HG03354 (cell line): ENCODE measurements around the gene FAF2.
"Not testable (repeated sequence)": the region's sequence is repeated elsewhere in the genome, so short reads cannot be mapped to it uniquely, and the experiment has no call there.

ENCODE experiments used
- ATAC-seq: cut with Tn5 transposase; IDR thresholded peaks from one replicate; pipeline ENCODE4 v1.9.1; 2021; ENCODE audit warnings: mild to moderate bottlenecking; ENCODE audit not compliant: unreplicated experiment, poor library complexity, severe bottlenecking

FAF2 gene, protein sequence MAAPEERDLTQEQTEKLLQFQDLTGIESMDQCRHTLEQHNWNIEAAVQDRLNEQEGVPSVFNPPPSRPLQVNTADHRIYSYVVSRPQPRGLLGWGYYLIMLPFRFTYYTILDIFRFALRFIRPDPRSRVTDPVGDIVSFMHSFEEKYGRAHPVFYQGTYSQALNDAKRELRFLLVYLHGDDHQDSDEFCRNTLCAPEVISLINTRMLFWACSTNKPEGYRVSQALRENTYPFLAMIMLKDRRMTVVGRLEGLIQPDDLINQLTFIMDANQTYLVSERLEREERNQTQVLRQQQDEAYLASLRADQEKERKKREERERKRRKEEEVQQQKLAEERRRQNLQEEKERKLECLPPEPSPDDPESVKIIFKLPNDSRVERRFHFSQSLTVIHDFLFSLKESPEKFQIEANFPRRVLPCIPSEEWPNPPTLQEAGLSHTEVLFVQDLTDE

GRCh38 chr5:176447978-176448608, at the start of gene FAF2:
TSS of gene FAF2 (plus strand) at chr5:176448385. CDS start at chr5:176448408, 23 bp downstream.
- peak; percentile 95 for ATAC-seq

DNA sequence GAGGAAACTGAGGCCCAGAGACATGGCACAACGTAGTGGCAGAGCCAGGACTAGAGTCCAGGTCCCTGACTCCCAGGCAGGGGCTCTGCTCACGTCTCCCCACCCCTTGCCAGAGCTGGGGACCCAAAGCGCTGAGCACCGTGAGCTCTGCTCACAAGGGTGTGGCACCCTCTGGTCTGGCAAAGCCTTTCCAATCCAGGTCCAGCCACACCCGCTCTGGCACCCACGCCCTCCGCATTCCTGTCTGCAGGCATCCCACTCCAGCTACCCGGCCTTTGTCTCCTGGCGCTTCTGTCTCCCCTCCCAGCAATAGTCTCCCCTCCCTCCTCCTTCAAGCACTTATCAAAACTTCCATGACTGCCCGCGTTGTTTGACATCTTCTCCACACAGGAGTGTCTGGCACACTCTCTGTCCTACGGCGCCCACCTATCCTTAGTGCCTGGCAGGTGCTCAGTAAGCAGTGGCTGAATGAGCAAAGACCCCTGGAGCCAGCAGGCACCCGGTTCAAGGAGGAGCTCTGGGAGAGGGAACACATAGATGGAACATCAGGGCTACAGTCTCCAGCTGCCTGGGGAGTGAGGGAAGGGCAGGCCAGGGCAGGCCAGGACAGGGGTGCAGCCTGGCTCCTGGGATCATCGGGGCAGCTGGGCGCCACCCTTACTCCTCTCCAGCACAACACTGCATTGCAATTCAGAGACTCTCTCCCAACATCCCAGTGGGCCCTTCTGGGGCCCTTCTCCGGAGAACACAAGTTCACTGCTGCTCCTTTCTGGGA, 47.6 kb upstream of the FAF2 start:
- ATAC-seq = no peak

DNA sequence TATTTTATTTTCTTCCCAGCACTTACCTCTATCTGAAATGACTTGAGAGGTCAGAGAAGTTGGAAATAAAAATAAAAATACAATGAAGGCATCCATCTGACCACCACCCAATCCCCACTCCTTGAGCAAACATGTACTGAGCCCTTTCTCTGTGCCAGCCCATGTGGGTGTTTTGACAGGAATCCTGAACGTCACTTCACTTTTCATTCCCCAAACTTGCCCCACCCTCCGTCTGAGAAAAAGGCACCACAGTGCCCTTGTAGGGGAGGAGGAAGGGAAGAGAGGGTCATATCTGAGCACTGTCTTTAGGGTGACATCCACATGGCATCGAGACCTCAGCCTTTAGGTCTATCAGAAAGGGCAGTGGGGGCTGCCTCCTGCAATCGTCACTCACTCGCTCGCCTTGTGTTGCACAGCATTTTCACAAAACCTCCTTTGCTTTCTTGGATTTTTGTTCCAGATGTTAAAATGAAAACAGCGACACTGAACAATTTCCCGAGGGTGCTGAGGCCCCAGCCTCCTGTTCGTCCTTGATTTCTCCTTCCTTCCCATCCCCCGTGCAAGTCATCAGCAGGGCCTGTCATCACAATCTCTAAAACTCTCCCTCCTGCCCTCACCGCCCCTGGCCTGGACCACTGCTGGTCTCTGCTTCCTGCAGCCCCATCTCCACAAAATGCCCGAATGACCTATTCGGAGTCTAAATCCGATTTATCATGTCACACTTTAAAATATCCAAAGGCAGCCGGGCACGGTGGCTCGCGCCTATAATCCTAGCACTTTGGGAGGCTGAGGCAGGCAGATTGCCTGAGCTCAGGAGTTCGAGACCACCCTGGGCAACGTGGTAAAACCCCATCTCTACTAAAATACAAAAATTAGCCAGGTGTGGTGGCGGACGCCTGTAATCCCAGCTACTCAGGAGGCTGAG, 46.6 kb upstream of the FAF2 start:
- no peak for ATAC-seq

DNA sequence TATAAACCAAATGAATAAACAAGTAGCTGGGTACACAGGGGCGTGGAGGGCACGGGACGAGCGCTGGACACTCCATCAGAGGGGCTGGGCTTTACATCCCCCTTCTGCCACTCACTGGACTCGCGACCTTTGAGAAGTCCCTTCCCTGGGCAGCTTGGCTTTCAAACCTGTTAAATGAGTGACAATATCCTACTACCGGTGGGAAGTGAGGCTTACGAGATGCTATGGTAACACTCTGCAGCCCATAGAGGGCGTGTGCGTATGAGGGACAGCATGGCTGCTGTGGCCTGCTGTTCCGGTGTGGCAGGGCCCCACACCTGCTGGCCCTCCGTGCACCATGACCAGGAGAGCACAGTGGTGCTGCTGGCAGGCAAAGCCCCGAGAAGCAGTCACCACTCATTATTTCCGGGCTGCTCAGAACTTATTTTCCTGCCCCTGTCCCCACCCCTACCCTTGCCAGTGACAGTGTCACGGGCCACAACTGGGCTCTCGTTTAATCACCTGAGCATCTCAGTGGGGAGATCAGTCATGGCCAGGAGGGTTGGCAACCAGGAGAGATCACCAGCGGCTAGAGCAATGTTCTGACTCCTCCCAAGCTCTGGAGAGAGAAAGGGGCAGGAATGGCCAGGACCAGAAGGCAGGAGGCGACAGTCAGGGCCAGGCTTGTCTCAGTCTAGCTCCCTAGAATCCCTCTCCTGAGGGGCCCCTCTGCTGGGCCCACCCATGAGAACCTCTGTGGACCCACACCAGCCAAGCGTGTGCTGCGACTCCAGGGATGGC, 42.3 kb upstream of the FAF2 start:
- no peak for ATAC-seq

DNA sequence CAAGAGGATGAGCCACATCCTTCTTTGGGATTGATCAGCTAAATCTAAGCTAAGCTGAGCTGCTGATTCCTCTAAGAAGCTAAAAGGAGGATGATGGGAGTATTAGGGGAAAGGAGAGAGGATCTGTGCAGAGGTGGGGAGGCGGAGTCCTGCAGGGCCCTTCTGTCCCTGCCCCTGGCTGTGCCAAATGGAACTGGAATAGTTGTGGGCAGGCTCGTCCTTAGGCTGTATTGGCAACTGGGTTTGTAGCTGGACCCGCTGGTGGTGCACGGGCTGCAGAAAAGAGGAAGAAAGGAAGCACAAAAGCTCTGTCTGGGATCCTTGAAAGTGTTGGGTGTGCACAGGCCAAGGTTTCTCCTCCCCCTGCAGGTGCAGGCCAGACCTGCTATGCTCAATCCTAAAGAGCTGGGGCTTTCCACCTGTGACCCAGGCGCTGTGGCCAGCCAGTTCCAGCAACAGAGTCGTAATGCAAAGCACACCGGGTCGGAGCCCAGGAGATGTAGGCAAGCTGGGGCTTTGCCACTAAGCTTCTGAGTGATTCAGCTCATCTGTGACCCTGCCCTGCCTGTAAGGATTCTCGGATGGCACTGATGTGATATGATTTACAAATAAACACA, 41.6 kb upstream of the FAF2 start:
- no peak for ATAC-seq

DNA sequence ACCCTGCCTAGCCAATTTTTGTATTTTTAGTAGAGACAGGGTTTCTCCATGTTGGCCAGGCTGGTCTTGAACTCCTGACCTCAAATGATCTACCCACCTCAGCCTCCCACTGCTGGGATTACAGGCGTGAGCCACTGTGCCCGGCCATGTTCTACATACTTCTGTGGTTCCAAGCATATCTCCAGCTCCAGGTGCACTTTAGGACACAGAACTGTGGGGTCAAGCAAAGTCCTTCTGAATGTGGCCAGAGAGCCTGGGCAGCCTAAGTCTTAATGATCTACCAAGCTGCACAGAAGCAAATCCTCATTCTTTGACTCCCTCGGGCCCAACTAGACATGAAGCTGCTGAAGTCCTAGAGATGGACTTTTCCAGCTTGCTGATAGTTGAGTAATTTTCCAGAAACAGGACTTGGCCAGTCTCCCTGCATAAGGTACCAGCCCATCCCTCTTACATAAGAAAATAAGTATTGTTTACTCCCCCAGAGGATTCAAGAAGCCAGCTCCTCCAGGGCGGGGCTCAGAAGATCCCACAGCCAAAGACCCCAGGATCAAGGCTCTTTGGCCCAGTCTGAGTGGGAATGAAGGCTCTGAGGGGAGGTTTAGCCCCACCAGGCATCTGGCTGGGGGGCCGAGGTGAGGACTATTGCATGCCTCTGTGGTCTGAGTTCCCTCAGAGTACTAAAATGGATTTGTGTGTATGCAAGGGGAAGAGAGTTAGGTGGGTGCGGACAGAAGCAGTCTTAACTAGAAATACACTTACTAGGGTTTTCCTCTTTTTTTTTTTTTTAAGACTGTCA, 40.5 kb upstream of the FAF2 start:
- ATAC-seq = no peak

DNA sequence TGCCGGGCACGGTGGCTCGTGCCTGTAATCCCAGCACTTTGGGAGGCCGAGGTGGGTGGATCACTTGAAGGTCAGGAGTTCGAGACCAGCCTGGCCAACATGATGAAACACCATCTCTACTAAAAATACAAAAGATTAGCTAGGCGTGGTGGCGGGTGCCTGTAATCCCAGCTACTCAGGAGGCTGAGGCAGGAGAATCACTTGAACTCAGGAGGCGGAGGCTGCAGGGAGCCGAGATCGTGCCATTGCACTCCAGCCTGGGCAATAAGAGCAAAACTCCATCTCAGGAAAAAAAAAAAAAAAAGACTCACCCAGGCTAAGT, 40.0 kb upstream of the FAF2 start:
- ATAC-seq = not testable (repeated sequence)

DNA sequence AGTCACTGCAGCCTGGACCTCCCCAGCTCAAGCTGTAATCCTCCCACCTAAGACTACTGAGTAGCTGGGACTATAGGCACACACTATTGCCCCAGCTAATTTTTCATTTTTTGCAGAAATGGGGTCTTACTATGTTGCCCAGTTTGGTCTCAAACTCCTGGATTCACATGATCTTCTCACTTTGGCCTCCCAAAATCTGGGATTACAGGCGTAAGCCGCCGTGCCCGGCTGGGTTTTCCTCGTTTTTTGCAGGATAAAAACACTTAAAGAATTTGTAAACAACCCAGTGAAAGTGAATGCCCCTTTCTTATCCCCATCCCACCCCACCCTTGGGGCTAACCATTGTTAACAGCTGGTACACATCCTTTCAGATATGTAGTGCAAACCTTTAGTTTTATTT, 39.6 kb upstream of the FAF2 start:
- ATAC-seq = no peak

GRCh38 chr5:176409765-176410164, 38.4 kb upstream of the FAF2 start:
- no peak for ATAC-seq

DNA sequence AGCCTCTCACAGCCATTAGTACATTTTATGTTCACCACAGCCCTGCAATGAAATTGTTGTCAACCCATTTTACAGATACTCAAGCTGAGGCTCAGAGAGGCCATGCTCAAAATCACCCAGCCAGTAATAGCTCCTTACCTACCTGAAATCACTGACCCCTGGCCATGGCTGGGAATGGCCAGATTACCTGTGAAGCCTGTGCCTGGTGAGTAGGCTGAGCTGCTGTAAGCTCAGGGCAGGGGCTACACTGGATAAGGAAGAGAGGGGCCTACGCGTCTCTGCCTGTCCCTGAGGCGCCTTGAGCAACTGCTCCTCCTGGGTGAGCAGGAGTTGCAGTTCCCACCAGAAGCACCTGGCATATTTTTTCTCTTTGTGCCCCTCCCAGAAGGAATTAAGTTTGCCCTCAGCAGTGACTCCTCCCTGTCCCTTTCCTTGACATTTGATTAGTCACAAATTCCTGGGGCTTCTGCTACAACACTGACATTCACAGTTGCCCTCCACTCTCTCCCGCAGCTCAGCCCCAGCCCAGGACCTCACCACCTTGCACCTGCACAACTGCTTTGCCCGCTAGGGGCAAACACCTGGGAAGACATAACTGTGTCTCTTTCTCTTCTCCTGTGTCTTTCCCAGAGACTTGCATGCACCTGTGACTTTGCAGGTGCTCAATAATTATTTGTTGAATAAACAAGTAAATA, 37.6 kb upstream of the FAF2 start:
- no peak for ATAC-seq

GRCh38 chr5:176412517-176413254, 35.5 kb upstream of the FAF2 start:
- ATAC-seq = no peak

- no peak for ATAC-seq
Measured at GRCh38 chr5:176413255-176413565, 35.0 kb upstream of the FAF2 start.

- ATAC-seq = no peak
Measured at GRCh38 chr5:176413709-176414191, 34.4 kb upstream of the FAF2 start.

- no peak for ATAC-seq
Measured at GRCh38 chr5:176414704-176415103, 33.5 kb upstream of the FAF2 start.

DNA sequence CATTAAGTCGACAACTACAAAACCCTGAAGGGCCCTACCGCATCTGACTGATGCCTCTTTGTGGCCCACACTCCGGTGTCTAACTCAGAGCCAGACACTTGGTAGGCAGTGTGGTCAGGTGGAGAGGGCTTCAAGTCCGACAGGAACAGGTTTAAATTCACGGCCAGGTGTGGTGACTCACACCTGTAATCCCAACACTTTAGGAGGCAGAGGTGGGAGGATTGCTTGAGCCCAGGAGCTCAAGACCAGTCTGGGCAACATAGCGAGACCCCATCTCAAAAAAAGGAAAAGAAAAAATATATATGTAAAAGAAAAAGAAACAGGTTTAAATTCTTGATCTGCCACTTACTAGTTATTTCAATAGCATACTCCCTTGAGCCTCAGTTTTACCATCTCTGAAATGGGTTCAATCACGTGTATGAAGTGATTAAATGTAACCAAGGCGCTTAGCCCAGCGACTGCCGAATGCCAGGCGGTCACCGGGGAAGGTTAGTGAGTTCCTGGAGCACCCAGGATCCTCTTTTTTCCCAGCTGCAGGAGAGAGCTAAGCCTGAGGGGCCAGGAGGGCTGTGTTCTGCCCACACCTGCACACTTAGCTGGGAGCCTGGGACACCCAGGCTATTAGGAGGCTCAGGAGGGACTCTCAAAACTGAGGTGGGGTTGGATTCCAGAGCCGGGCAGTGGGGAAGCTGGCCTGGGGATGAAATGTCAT, 32.8 kb upstream of the FAF2 start:
- ATAC-seq = peak; percentile 4
